ENCODE data around the gene ACACB. TPM values are rescaled to one million over a fixed set of nuclear protein-coding genes. Genes with fewer than 3 reads are reported as not detected.

ACACB gene
- total RNA-seq, 1 experiment from 2014 or later: 8.2 TPM

DNA sequence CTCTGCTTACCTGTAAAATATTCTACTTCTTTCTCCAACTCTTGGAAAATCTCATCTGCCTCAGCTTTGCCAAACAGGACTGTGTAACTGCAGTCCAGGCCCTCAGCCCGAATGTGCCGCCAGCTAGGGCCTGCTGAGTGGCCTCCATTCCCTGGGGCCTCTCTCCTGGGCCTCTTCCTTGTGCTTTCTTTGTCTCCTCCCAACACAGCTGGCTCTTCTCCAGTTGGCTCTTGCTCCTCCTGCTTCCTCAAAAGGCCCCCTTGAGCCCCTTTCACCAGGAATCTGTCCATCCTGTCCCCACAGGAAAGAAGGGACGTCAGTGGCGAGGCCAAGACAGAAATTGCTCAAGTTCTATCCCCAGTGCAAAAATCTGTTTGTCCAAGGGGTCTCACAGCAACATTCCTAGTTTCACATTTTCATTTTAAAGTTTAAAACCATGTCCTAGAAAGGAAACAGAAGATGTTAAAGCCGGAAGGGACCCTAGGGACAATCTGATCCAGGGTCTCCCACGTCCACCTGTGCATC lies 23.8 kb upstream of the ACACB start:
- intact Hi-C loops (cut with micrococcal nuclease; ENCODE audit: unreplicated experiment): loop anchor here (1.0 to 10.0 kb wide), 5 partner anchors 138 to 427 kb away; partner anchors contain the start of gene SSH1
- Histone ChIP-seq H3K4me3 (ENCODE audit: low read depth, low read length, poor library complexity, severe bottlenecking) (peak overlapping the region; percentile 48), H3K27ac (ENCODE audit: low read depth, low read length, poor library complexity, severe bottlenecking) (peak overlapping the region; percentile 55), H3K27me3 (replicated peaks; ENCODE audit: insufficient read depth, low read depth, low read length, poor library complexity) (no peaks in the 10 kb centered on the region), H3K9me3 (ENCODE audit: low read depth, low read length, poor library complexity, severe bottlenecking) (no peaks in the 10 kb centered on the region), H3K4me1 (ENCODE audit: insufficient read depth, low read length, poor library complexity, severe bottlenecking) (peaks cover 21% of the 10 kb centered on the region), H3K36me3 (ENCODE audit: insufficient read depth, low read length, poor library complexity, severe bottlenecking) (peaks cover 27% of the 10 kb centered on the region)
- TF ChIP-seq EZH2 (IDR thresholded peaks at IDR 0.05; ENCODE audit: borderline replicate concordance, low read depth, low read length, poor library complexity, severe bottlenecking): no peak
- TF ChIP-seq CTCF (conservative IDR thresholded peaks at IDR 0.05; ENCODE audit: low read depth, low read length): no peak
- ChIA-PET POLR2A (ENCODE audit: low non-redundant PET) (no interaction called here), CTCF (no interaction called here)
- no TSS peak for BruUV-seq (replicated peaks)
- peak; percentile 28 for DNase-seq (ENCODE audit: low spot score)

- TF ChIP-seq EZH2 (IDR thresholded peaks at IDR 0.05; ENCODE audit: borderline replicate concordance, low read depth, low read length, poor library complexity, severe bottlenecking): no peak
- peak; percentile 98 for TF ChIP-seq CTCF (conservative IDR thresholded peaks at IDR 0.05; ENCODE audit: low read depth, low read length)
- Histone ChIP-seq H3K27ac (ENCODE audit: low read depth, low read length, poor library complexity, severe bottlenecking) (peak within 1 kb of the TSS; percentile 55), H3K9me3 (ENCODE audit: low read depth, low read length, poor library complexity, severe bottlenecking) (no peaks in the 10 kb centered on the region), H3K4me3 (ENCODE audit: low read depth, low read length, poor library complexity, severe bottlenecking) (peak within 1 kb of the TSS; percentile 48), H3K27me3 (replicated peaks; ENCODE audit: insufficient read depth, low read depth, low read length, poor library complexity) (no peaks in the 10 kb centered on the region), H3K4me1 (ENCODE audit: insufficient read depth, low read length, poor library complexity, severe bottlenecking) (peaks cover 21% of the 10 kb centered on the region), H3K36me3 (ENCODE audit: insufficient read depth, low read length, poor library complexity, severe bottlenecking) (peaks cover 20% of the 10 kb centered on the region)
- intact Hi-C loops (cut with micrococcal nuclease; ENCODE audit: unreplicated experiment): loop anchor here (1.0 to 10.0 kb wide), 5 partner anchors 138 to 428 kb away; partner anchors contain the start of gene SSH1
- POLR2A ChIA-PET (ENCODE audit: low non-redundant PET): no interaction called here
- CTCF ChIA-PET: no interaction called here
- DNase-seq (ENCODE audit: low spot score): peak; percentile 96
- TSS peak; percentile 87 for BruUV-seq (replicated peaks)
These were observed 23.1 kb upstream of the ACACB start, which contains the start of gene ALKBH2 for GRCh38 chr12:109093022-109093918. Gene ALKBH2, minus strand, starts transcription at chr12:109093472. Its CDS starts 686 bp downstream, at chr12:109092786.

DNA sequence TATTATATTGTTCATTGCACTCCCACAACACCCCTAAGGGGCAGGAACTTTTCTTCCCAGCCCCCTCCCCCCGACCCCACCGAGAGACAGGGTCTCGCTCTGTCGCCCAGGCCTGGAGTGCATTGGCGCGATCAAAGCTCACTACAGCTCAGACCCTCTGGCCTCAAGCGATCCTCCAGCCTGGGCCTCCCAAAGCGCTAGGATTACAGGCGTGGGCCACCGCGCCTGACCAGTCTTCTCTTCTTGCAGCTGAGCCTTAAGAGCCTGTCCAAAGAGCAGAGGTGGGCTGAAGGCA lies 19.3 kb upstream of the ACACB start:
- intact Hi-C loops (cut with micrococcal nuclease; ENCODE audit: unreplicated experiment): loop anchor here (2.0 to 10.0 kb wide), 3 partner anchors 142 to 534 kb away; partner anchors contain the start of genes ISCU and SSH1

More for the DNA sequence above, 19.3 kb upstream of the ACACB start:
- no peak for DNase-seq (ENCODE audit: low spot score)
- Histone ChIP-seq H3K4me1 (ENCODE audit: insufficient read depth, low read length, poor library complexity, severe bottlenecking) (peaks cover 21% of the 10 kb centered on the region), H3K36me3 (ENCODE audit: insufficient read depth, low read length, poor library complexity, severe bottlenecking) (peaks cover 31% of the 10 kb centered on the region), H3K27me3 (replicated peaks; ENCODE audit: insufficient read depth, low read depth, low read length, poor library complexity) (no peaks in the 10 kb centered on the region), H3K9me3 (ENCODE audit: low read depth, low read length, poor library complexity, severe bottlenecking) (no peaks in the 10 kb centered on the region), H3K27ac (ENCODE audit: low read depth, low read length, poor library complexity, severe bottlenecking) (peak overlapping the region; percentile 89), H3K4me3 (ENCODE audit: low read depth, low read length, poor library complexity, severe bottlenecking) (peak overlapping the region; percentile 63)
- TF ChIP-seq EZH2 (IDR thresholded peaks at IDR 0.05; ENCODE audit: borderline replicate concordance, low read depth, low read length, poor library complexity, severe bottlenecking) (no peak), CTCF (conservative IDR thresholded peaks at IDR 0.05; ENCODE audit: low read depth, low read length) (no peak)
- POLR2A ChIA-PET (ENCODE audit: low non-redundant PET): interaction anchor here (0.5 kb wide), 1 partner anchor 412 kb away, joined by 3 read pairs; no protein-coding TSS in a partner anchor
- no TSS peak for BruUV-seq (replicated peaks)
- CTCF ChIA-PET: interaction anchor here (0.7 kb wide), 1 partner anchor 15 kb away, joined by 9 read pairs; no protein-coding TSS in a partner anchor

Measured in A673 (cell line).